Left hindlimb (tissue), 1 donor: ENCODE measurements around the gene UBA1.

ENCODE experiments used
- DNase-seq: peaks from one replicate; pipeline ENCODE4 v3.0.0-alpha.2; 2018

UBA1 gene

DNA sequence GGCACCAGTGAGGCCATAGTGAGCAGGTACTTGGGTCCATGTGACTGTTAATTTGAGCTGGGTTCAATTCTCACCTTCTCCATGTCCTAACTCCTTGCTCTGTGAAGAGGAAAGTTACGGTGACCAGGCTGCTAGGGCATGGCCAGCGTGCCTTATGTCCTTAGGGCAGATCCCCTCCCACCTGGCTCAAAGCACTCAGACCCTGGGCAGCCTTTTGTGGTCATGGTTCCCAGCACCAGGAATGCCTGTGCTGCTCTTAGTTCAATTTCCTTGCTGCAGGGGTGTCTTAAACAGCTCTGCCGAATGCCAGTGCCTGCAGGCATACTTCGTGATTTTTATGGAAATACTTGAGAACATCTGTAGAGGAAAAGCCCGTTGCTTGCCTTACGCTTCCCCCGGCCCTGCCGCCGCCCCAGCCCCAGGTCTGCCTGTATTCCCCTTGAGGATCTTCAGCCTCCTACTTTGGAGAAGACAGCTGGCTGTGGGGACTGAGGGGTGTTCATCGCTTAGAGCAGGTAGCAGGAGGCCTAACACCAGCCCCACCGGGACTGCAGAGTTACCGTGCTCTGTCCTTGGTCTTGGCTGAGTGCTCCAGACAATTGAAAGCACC lies 21.8 kb downstream of the UBA1 start:
- DNase-seq: no peak

DNA sequence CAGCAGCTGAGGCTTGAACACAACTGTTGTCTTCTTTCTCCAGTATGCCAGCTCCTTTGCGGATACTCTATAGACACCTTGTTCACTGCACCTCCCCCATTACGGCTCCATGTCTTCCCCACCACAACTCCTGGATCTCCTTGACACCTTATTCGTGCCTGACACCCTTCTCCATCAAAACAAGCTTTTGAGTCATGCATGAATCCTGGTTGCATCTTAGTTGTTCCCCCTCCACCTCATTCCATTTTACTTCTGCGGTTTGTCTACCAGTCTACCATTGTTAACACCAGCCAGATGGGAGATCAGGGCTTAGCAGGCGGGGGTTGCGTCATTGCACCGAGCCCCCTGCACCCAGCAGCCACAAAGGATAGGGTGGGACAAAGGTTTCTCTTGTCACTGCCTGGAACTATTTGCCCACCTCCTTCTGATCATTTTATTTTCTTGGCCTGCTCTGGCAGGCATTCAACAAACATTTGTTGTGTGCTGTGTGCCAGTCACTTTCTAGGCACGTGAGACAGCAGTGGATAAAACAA lies 22.8 kb downstream of the UBA1 start:
- DNase-seq: no peak

DNA sequence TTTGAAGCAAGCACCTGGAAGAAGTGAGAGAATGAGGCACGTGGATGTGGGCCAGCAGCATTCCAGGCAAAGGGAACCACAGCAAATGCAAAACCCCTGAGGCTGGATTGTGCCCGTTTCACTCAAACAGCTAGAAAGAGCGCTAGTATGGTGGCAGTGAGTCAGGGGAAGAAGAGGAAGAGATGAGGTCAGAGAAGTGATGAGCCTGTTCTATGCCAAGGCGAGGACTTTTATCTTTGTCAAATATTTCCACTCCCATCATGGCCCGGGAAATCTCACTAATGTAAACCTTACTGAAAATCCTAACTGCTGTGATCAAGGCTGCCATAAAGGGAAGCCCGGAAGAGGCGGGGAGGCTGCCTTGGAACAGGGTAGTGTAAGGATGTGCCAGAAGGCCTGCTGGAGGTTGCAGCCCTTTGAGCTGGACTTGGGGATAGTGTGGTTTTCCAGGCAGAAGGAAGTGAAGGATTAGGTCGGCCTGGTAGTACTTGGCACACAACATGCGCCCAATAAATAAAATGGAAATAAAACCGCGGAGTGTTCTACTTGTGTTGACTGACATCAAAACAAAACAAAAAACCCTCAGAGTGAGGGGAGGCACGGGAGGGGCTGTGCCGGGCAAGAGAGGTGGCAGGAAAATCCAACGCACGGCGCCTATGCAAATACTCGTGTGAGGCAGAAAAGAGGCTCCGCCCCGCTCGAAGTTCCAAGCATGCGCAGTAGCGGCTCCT lies 23.7 kb downstream of the UBA1 start:
- peak; percentile 67 for DNase-seq

DNA sequence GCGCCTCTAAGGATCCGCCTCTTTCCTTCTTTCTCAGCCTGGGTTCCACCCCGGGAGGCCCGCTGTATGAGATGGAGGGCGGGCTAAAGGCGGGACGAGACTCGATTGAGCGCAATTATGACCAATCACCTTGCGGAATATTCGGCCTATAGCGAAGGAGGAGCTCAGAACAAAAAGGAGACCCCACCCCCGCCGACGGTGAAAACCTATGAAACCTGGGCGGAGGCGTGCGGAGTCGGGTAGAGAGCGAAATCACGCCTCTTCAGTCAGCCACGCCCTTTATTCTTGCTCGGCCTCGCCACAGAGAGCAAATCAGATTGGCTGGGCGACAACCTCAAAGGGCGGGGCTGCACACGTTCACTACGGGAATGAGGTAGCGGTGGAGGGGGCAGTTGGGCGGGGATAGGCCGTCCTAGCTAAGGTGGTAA lies 24.2 kb downstream of the UBA1 start:
- DNase-seq: peak; percentile 98

DNA sequence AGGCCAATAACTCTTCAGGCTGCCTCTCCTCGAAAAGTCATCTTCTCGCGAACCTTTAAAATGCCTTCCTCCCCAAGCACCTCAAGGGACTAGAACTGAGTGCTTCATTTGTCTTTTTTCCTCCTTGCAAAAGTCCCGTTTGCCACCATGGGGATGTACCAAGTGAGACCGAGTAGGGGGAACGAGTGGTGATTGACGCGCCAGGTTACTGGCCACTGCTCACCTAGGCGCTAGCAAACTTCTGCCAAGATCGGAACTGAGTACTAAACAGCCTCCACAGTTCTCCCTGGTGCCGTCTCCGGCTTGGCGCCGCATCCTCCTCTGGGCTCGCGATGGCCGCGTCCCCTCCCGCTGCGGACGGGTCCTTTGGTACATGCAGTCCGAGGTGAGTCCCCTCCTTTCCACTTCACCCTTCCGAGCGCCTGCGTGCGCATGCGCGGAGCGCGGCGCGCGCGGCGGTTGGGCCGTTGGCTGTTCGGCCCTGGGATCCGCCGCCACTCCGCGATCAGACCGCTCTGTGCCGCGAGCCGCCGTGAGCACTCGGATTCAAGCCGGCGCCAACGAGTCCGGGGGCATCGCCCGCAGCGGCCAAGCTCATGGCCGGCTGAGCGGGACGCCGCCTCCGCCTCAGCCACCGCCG lies 24.8 kb downstream of the UBA1 start, which contains the start of gene CDK16:
Gene CDK16 (plus strand): TSS at position 402 of the 640 bp plus-strand sequence. CDS start 4,877 bp downstream, outside the sequence.
- DNase-seq: peak; percentile 88

DNA sequence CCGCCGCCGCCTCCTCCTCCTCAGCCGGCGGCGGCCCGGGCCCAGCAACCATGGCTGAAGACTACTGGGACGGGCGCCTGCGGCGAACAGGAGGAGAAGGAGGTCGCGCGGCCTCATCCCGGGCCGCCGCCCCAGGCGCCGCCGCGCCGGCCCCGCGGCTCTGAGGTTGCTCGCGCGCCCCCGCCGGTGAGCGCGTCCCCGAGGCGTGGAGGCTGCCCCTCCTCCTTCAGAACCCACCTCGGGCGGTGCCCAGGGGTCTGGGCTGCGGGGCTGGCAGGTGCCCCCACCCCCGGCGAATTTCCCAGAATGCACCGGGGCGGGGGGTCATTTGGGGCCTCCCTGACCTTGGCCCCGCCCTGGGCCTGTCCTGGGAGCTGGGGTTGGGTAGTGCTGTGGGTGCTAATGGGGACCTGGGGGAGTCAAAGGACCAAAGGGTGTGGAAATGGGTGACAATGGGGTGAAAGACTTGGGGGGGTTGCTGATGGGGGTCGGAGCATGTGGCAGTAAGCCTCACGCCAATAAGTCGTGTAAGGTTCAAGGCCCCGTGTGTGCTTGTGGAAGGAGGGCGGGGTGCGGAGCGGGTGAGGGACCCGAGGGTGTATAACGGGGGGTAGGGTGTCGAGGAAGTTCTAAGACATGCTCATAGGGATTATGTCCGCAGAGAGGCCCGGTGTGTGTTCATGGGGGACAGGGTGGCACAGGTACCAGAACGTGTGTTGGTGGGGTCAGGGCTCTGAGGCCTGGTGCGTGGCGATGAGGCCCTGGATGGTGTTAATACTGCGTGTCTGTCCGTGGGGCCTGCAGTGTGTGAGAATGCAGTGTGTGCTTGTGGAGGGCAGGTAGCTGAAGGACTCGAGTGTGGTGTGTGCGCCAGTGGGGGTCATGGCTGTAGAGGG lies 25.5 kb downstream of the UBA1 start:
- DNase-seq: peak; percentile 49

DNA sequence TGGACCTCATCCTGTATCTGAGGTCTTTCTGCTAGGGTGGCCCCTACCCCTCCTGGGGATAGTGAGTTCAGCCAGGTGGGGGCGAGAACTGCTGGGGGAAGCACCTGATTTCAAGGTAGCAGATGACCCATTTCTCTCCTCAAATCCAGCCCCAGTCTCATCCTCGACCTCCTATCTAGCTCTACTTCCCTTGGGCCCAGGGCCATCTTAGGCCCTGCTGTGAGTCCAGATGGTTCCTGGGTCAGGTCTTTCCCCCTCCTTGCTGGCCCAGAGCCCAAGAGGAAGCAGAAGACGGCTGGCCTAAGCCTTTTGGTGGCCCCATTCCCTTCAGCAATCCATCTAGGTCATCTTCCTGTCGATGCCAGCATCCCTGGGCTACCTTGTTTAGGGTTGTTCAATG lies 28.1 kb downstream of the UBA1 start:
- DNase-seq: no peak

DNA sequence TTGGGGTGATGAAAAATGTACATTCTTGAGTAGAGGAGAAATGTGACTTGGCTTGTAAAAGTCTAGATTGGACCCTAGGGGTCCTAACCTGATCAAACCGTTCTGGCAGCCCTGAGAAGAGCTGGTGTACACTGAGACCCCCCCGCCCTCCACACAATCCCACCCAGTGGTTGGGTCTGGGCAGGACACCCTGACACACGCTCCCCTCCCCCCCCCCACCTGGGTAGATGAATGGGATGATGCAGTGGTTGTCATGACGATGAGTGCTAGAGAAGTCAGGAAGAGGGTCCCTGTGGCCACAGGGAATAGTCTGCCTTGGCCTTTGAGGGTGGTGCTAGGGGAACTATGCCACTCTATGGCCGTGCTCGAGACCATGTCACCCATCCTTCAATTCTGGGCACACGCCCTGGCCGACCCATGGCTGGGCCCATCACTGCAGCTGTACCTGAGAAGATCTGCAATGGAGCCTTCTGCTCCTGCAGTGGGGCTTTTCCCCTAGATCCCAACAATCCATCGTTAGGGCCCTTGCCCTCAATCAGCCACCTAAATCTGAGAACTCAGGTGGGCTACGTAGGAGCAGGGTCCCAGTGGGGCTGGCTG lies 29.2 kb downstream of the UBA1 start:
- DNase-seq: no peak

DNA sequence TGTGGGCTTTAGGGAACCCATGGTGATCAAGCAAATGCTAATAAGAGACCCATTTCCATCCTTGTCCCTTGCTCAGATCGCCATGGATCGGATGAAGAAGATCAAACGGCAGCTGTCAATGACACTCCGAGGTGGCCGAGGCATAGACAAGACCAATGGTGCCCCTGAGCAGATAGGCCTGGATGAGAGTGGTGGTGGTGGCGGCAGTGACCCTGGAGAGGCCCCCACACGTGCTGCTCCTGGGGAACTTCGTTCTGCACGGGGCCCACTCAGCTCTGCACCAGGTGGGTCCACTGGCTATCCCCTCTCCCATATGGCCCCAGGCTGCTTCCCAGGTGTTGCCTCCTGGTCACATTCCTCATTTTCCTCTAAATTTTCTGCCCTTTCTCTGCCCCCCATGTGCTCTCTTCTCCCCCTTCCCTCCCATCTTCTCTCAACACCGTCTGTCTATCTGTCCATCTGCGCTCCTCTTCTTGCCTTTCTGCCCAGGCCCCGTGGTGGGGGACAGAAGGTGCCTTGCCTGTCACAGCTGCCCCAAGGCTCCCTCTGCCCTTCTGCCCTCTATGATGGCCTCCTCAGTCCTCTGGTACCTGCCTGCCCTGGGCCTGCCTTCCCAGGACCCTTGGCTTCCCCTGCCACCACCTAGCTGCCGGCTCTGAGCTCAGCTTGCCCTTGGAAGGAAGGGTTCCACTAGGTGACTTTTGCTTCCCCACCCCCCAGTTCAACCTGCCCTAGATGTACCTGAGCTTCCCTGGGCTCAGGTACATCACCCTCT lies 30.0 kb downstream of the UBA1 start:
- no peak for DNase-seq

DNA sequence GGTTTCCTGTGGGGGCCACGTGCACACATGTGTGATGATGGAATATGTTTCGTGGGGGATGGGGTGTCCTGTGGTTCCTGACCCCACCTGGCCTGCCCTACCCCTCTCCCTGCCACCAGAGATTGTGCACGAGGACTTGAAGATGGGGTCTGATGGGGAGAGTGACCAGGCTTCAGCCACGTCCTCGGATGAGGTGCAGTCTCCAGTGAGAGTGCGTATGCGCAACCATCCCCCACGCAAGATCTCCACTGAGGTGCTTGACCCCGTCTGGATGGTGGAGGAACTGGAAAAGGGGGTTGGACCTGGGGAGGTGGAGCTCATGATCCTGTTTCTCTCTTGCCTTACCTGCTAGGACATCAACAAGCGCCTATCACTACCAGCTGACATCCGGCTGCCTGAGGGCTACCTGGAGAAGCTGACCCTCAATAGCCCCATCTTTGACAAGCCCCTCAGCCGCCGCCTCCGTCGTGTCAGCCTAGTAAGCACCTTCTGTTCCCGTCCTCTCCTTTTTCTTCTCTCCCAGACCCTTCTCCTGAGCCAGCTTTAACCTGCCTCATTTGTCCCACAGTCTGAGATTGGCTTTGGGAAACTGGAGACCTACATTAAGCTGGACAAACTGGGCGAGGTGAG lies 30.8 kb downstream of the UBA1 start:
- no peak for DNase-seq

DNA sequence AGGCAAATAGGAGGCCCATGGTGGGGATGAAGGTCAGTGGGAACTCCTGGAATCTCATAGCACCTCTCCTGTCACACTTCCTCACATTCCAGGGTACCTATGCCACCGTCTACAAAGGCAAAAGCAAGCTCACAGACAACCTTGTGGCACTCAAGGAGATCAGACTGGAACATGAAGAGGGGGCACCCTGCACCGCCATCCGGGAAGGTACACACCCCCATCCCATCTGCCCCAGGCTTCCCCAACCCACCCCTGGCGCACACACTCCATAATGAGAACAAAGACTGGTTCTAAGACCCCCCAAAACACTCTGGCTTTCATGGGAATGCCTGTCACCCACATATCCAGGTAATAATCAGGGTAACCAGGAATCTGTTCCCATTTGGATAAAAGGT lies 31.3 kb downstream of the UBA1 start:
- no peak for DNase-seq

DNA sequence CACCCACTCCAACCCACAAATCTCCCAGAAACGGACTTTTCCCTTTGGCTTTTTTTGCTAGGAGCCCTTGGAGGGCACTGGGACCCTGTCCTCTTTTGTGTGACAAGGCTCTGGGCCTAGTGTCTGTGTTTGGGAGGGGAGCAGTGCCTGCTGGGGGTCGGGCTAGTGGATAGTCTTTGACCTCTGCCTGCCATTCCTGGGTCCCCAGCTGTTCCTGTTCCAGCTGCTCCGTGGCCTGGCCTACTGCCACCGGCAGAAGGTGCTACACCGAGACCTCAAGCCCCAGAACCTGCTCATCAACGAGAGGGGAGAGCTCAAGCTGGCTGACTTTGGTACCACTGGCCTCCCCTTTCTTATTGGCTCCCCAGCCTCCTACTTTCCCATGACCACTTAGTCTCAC lies 32.4 kb downstream of the UBA1 start:
- no peak for DNase-seq

DNA sequence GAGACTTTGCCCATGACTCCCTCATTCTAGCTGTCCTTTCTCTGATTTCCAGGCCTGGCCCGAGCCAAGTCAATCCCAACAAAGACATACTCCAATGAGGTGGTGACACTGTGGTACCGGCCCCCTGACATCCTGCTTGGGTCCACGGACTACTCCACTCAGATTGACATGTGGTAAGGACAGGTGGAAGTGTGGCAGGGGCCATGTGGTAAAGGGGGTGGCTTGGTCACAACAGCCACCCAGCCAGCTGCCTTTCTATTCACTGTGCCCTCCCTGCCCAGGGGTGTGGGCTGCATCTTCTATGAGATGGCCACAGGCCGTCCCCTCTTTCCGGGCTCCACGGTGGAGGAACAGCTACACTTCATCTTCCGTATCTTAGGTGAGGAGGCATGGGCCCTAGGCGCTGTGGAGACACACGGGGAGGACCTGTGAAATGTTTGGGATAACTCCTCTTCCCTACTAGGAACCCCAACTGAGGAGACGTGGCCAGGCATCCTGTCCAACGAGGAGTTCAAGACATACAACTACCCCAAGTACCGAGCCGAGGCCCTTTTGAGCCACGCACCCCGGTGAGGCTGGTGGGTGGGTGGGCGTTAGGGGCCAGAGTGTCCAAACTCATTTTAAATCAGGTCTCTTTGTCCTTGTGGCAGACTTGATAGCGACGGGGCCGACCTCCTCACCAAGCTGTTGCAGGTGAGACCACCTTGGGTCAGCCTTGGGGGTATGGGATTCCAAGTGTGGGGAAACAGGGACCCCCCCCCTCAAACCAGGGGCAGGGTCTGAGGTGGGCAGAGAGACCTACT lies 33.1 kb downstream of the UBA1 start:
- no peak for DNase-seq

DNA sequence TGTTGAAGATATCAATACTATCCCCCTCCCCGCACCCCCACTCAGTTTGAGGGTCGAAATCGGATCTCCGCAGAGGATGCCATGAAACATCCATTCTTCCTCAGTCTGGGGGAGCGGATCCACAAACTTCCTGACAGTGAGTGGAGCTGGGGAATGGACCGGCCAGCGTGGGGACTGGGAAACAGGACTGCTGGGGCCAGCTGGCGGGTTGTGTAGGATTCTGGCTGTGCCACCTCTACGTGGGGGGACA lies 33.6 kb downstream of the UBA1 start:
- DNase-seq: no peak

DNA sequence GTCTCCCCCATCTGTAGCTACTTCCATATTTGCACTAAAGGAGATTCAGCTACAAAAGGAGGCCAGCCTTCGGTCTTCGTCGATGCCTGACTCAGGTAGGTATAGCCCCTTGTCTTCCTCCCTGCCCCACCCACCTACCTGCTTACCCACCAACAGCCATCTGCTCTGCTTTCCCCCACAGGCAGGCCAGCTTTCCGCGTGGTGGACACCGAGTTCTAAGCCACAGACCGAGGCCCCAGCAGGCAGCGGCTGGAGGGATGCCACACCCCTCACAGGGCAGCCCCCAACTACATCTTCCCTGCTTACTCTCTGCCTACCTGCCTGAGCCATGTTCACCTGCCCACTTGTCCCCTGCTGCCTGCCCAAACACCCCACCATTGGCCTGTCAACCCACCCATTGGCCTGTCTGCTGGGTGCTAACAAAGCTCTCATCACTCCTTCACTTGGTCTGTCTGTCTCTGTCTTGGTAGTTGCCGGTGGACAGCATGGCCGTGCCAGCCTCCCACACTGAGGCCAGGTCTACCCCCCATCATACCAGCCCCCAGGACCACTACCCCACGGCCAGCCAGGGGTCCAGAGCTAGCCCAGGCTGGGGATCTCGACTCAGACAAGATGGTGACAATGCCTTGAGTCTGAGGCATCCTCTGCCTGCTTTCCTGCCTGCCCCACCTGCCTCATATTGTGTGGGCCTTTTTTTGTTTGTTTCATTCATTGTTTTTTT lies 35.1 kb downstream of the UBA1 start:
- DNase-seq: no peak

DNA sequence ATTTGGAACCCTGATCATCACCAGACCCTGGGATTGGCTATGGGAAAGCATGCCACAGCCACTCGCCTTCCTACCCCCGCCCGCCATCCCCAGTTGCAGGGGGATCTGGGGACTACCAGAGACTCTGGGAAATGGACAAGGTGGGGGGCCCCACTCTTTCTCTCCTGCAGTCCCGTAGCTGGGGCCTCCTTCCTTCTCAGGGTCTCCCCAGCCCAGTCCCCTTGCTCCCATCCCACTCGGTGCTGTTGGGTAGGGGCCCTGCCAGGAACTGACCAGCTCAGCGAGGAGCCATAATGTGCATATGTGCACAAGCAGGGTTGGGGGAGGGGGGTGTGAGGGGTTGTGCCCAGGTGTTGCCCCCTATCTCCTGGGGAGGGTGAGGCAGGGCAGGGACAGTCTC lies 35.8 kb downstream of the UBA1 start:
- DNase-seq: no peak

DNA sequence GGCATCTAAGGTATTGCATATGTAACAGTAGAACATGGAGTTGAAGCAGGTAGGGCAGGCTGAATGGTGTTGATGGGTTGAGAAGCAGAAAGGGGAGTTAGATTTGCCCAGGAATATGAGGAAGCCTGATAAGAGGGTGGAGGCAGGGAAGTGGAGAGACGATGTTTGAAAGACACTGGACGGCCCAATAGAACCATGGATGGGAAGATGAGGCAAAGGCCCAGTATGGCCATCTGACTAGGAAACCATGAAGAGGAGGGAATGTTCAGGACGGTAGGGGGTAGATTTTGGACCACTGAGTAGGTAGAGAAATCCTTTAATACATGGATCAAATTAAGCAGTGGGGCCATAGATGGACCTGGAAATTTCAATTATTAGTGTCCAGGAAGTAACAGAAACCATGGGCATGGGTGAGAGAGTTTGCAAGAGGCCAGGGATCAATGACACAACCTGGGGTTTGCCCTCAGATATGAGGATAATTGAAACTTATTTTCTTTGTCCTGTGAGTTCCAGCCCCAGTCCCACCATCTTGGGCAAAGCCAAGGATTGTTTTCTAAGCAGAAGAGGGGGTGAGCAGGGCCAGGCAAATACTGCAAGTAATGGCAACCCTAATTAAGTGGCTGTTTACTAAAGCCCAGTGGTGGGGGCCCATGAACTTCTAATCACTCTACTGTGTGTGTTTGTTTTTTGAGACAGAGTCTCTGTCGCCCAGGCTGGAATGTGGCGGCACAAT lies 36.7 kb downstream of the UBA1 start:
- DNase-seq: no peak

DNA sequence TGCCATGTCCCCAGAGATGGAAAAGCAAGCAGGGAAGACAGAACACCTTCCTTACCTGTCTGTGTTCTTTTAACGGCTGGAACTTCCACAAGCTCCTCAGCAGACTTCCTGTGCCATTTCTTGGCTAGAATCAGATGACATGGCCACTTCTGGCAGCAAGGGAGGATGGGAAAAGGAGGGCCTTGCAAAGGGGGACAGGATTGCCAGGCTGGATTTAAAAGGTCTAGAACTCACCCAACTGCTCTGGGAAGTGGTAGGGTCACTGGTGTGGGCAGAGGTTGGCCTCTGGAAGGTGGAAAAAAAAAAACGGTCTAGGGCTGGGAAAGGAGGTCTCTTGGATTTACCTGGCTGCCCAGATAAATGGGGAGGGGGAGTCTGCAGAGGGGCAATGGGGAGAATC lies 37.5 kb downstream of the UBA1 start:
- DNase-seq: no peak

DNA sequence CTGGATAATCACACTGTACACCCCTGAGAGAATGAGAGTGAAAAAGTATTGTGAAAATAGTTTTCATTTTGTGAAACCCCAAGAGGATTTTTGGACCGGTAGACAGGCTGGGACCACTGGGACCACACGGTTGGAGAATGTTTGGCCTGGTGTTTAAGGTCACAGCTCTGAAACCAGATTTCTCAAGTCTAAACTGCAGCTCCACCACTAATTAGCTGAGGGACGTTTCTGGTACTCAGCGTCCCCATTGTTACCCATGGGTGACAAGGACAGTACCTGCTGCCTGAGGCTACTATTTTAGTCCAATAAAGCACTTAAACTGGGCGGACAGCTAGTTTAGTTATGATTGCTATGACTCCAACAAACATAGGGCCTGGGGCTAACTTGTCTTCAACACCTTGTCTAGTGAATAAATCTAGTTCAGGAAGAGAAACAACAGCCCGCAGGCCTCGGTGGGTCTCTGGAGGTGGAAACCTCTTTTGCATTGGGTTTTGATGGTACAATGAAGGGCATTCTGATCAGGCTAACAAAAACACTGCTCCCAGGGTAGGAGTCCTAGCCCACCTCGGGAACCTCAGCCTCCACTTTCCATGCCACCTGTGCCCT lies 38.7 kb downstream of the UBA1 start:
- DNase-seq: no peak
